T-cell (primary cell): ENCODE measurements around the gene PITPNC1. TPM values are rescaled to one million over a fixed set of nuclear protein-coding genes. Genes with fewer than 3 reads are reported as not detected.

Experiments used
- ATAC-seq, 4 experiments: fragments of 200-7000 bp in 3 of 4; fragments of 150-1000 bp in 1 of 4; cut with Tn5 transposase; replicated peaks in 1 of 4; 1 replicate in 3 of 4; 2 replicates in 1 of 4; pipeline ENCODE4 v1.10.0; 2021; ENCODE audit warnings: moderate library complexity in 3 of 4, mild to moderate bottlenecking in 2 of 4, moderate number of reproducible peaks in 1 of 4
- CTCF ChIA-PET, 2 donors: fragments of 300-600 bp; sonication (Branson Sonifier 250); formaldehyde crosslinking; loops; one replicate each; lab custom pipeline; 2022; ENCODE audit warnings: antibody characterized with exemption in 2 of 2; lab: Charles Lee
- POLR2A ChIA-PET, 2 donors: fragments of 300-600 bp; sonication (Branson Sonifier 250); formaldehyde crosslinking; loops; one replicate each; lab custom pipeline; 2022; ENCODE audit warnings: antibody characterized with exemption in 2 of 2; lab: Charles Lee
- DNase-seq, 35 experiments: peaks; one replicate each; pipeline versions ENCODE4 v3.0.0 to v3.0.0-alpha.2; 2013 to 2023
- H3K27ac ChIP-seq: one replicate; pipeline ENCODE4 v1.5.1; 2013; ENCODE audit warnings: low read length
- H3K27me3 ChIP-seq, 2 experiments: replicated peaks in 1 of 2; 1 replicate in 1 of 2; 2 replicates in 1 of 2; pipeline versions ENCODE4 v1.6.1 to v1.7.0; 2013; ENCODE audit warnings: low read length in 1 of 2, mixed read lengths in 1 of 2; ENCODE audit not compliant: control insufficient read depth in 2 of 2, insufficient read depth in 2 of 2; ENCODE audit errors: extremely low read depth in 1 of 2
- H3K36me3 ChIP-seq, 2 donors: 1 replicate in 1 of 2; 2 replicates in 1 of 2; pipeline versions ENCODE4 v1.6.1 to v1.7.0; 2013; ENCODE audit warnings: low read length in 1 of 2; ENCODE audit not compliant: control insufficient read depth in 2 of 2, insufficient read depth in 1 of 2; ENCODE audit errors: extremely low read depth in 1 of 2
- H3K4me1 ChIP-seq, 2 experiments: 1 replicate in 1 of 2; 2 replicates in 1 of 2; pipeline versions ENCODE4 v1.6.1 to v1.7.0; 2013; ENCODE audit warnings: low read length in 2 of 2, mixed read lengths in 1 of 2; ENCODE audit not compliant: insufficient read depth in 2 of 2, control insufficient read depth in 1 of 2; ENCODE audit errors: extremely low read depth in 1 of 2
- H3K4me3 ChIP-seq, 2 donors: 1 replicate in 1 of 2; 2 replicates in 1 of 2; pipeline versions ENCODE4 v1.5.1 to v1.7.0; 2013; ENCODE audit warnings: mild to moderate bottlenecking in 2 of 2, low read length in 1 of 2, moderate library complexity in 1 of 2; ENCODE audit not compliant: control insufficient read depth in 1 of 2; ENCODE audit errors: extremely low read depth in 1 of 2
- H3K9me3 ChIP-seq: 2 replicates; pipeline ENCODE4 v1.7.0; 2013
- H3K27ac Mint-ChIP-seq, 2 donors: one replicate each; pipeline ENCODE4 v1.8.0; 2020 to 2021; ENCODE audit warnings: mild to moderate bottlenecking in 2 of 2, mixed read lengths in 2 of 2
- H3K27me3 Mint-ChIP-seq, 2 donors: one replicate each; pipeline ENCODE4 v1.8.0; 2021 to 2022; ENCODE audit warnings: mixed read lengths in 2 of 2
- H3K36me3 Mint-ChIP-seq: one replicate; pipeline ENCODE4 v1.8.0; 2021; ENCODE audit warnings: mixed read lengths
- H3K4me1 Mint-ChIP-seq, 3 donors: one replicate each; pipeline ENCODE4 v1.8.0; 2020 to 2022; ENCODE audit warnings: mixed read lengths in 3 of 3, mild to moderate bottlenecking in 1 of 3
- H3K4me3 Mint-ChIP-seq, 3 donors: one replicate each; pipeline ENCODE4 v1.8.0; 2020 to 2022; ENCODE audit warnings: mild to moderate bottlenecking in 3 of 3, mixed read lengths in 3 of 3, moderate library complexity in 3 of 3
- H3K9me3 Mint-ChIP-seq, 3 donors: one replicate each; pipeline ENCODE4 v1.8.0; 2020 to 2022; ENCODE audit warnings: mixed read lengths in 3 of 3
- WGBS: methylation state at CpG from one replicate; pipeline ENCODE4 v1.1.5; 2013; ENCODE audit warnings: missing lambda C conversion rate; ENCODE audit not compliant: insufficient coverage; 5-methylcytosine and 5-hydroxymethylcytosine counted together
- total RNA-seq, 35 experiments: library from RNA in 6 of 35; stranded (reverse) in 6 of 35; fragments of 120-200 nt in 1 of 35; gene quantifications; one replicate each; pipeline versions ENCODE4 v1.2.1 to v1.2.4 and lab custom pipeline; 2013 to 2026

The PITPNC1 gene
- total RNA-seq, 5 donors from 2014 or later (not counting 1 experiment from before 2014, with no cell fraction given) = 82.6 to 132 (median 111) TPM

- Histone ChIP-seq H3K27me3 (no peaks in the 10 kb centered on the region), H3K4me3 (no peak overlapping the region), H3K4me1 (no peaks in the 10 kb centered on the region), H3K36me3 (peaks cover 3 to 11% of the 10 kb centered on the region in 2 donors), H3K27ac (no peak overlapping the region), H3K9me3 (no peaks in the 10 kb centered on the region)
- H3K4me1 Mint-ChIP-seq = peaks cover 16 to 29% (median 18%) of the 10 kb centered on the region in 3 donors
- peaks cover 22% of the 10 kb centered on the region for H3K36me3 Mint-ChIP-seq
- ChIA-PET CTCF (no interaction called here), POLR2A (no interaction called here)
- ATAC-seq (no peak), DNase-seq (no peak)
- peak overlapping the region in 1 of 2 donors; percentile 39 for H3K27ac Mint-ChIP-seq
- H3K27me3 Mint-ChIP-seq = no peaks in the 10 kb centered on the region
- H3K9me3 Mint-ChIP-seq = no peaks in the 10 kb centered on the region
- no peak overlapping the region for H3K4me3 Mint-ChIP-seq
- WGBS = 95% methylated on average over 10 of the region's 13 CpGs
These were observed 238.0 kb downstream of the PITPNC1 start for GRCh38 chr17:67615011-67615561.

- no peak overlapping the region for H3K27ac Mint-ChIP-seq
- CTCF ChIA-PET = no interaction called here
- no peaks in the 10 kb centered on the region for H3K9me3 Mint-ChIP-seq
- no peak overlapping the region for H3K4me3 ChIP-seq
- H3K4me1 Mint-ChIP-seq = peaks cover 16 to 32% (median 18%) of the 10 kb centered on the region in 3 donors
- peaks cover 28% of the 10 kb centered on the region for H3K36me3 Mint-ChIP-seq
- H3K27me3 Mint-ChIP-seq = no peaks in the 10 kb centered on the region
- no peaks in the 10 kb centered on the region for H3K9me3 ChIP-seq
- no peak overlapping the region for H3K4me3 Mint-ChIP-seq
- 95% methylated on average over 6 of the region's 7 CpGs for WGBS
- H3K4me1 ChIP-seq = no peaks in the 10 kb centered on the region
- ATAC-seq (no peak), DNase-seq (no peak)
- no peaks in the 10 kb centered on the region for H3K27me3 ChIP-seq
- peaks cover 3 to 16% of the 10 kb centered on the region in 2 donors for H3K36me3 ChIP-seq
- POLR2A ChIA-PET = no interaction called here
- no peak overlapping the region for H3K27ac ChIP-seq
These were observed 238.7 kb downstream of the PITPNC1 start for GRCh38 chr17:67615736-67616135.

GRCh38 chr17:67617304-67617899 is 240.3 kb downstream of the PITPNC1 start:
- H3K27ac Mint-ChIP-seq = no peak overlapping the region
- no peak overlapping the region for H3K27ac ChIP-seq
- peaks cover 22% of the 10 kb centered on the region for H3K36me3 Mint-ChIP-seq
- ATAC-seq = no peak
- 92% methylated on average over 3 of the region's 4 CpGs for WGBS
- ChIA-PET POLR2A (no interaction called here), CTCF (no interaction called here)
- no peaks in the 10 kb centered on the region for H3K27me3 Mint-ChIP-seq
- no peak for DNase-seq
- H3K27me3 ChIP-seq = no peaks in the 10 kb centered on the region
- no peaks in the 10 kb centered on the region for H3K9me3 Mint-ChIP-seq
- H3K4me3 ChIP-seq = no peak overlapping the region
- peaks cover 3 to 11% of the 10 kb centered on the region in 2 donors for H3K36me3 ChIP-seq
- no peaks in the 10 kb centered on the region for H3K9me3 ChIP-seq
- no peak overlapping the region for H3K4me3 Mint-ChIP-seq
- peaks cover 11 to 26% (median 11%) of the 10 kb centered on the region in 3 donors for H3K4me1 Mint-ChIP-seq
- no peaks in the 10 kb centered on the region for H3K4me1 ChIP-seq

- H3K27ac Mint-ChIP-seq = no peak overlapping the region
- ChIA-PET POLR2A (interaction anchor here in 1 of 2 donors (0.6 kb wide), 1 partner anchor 11 kb away, joined by 10 read pairs; no protein-coding TSS in a partner anchor), CTCF (interaction anchor here in 1 of 2 donors (0.6 kb wide), 1 partner anchor 122 kb away, joined by 3 read pairs; no protein-coding TSS in a partner anchor)
- Histone ChIP-seq H3K27me3 (no peaks in the 10 kb centered on the region), H3K27ac (no peak overlapping the region), H3K36me3 (peaks cover 0 to 12% of the 10 kb centered on the region in 2 donors), H3K4me3 (no peak overlapping the region), H3K9me3 (no peaks in the 10 kb centered on the region), H3K4me1 (no peaks in the 10 kb centered on the region)
- no peaks in the 10 kb centered on the region for H3K9me3 Mint-ChIP-seq
- no peak for DNase-seq
- peaks cover 26% of the 10 kb centered on the region for H3K36me3 Mint-ChIP-seq
- no peaks in the 10 kb centered on the region for H3K27me3 Mint-ChIP-seq
- H3K4me1 Mint-ChIP-seq = peaks cover 4 to 17% (median 7%) of the 10 kb centered on the region in 3 donors
- ATAC-seq = no peak
- WGBS = 98% methylated on average over 6 of the region's 9 CpGs
- H3K4me3 Mint-ChIP-seq = no peak overlapping the region
These were observed 242.5 kb downstream of the PITPNC1 start for GRCh38 chr17:67619555-67619954.

- DNase-seq (no peak), ATAC-seq (no peak)
- no peaks in the 10 kb centered on the region for H3K9me3 ChIP-seq
- 98% methylated on average over 6 of the region's 8 CpGs for WGBS
- no peaks in the 10 kb centered on the region for H3K27me3 ChIP-seq
- Mint-ChIP-seq H3K36me3 (peaks cover 29% of the 10 kb centered on the region), H3K9me3 (no peaks in the 10 kb centered on the region), H3K4me1 (peaks cover 4 to 17% (median 7%) of the 10 kb centered on the region in 3 donors), H3K27me3 (no peaks in the 10 kb centered on the region), H3K27ac (no peak overlapping the region), H3K4me3 (no peak overlapping the region)
- CTCF ChIA-PET = interaction anchor here (0.6 to 0.7 kb wide), 2 partner anchors 70 to 123 kb away, joined by 3 to 10 read pairs; no protein-coding TSS in a partner anchor
- peaks cover 0 to 14% of the 10 kb centered on the region in 2 donors for H3K36me3 ChIP-seq
- H3K27ac ChIP-seq = no peak overlapping the region
- no peak overlapping the region for H3K4me3 ChIP-seq
- H3K4me1 ChIP-seq = no peaks in the 10 kb centered on the region
- POLR2A ChIA-PET = no interaction called here
These were observed 243.0 kb downstream of the PITPNC1 start for GRCh38 chr17:67620088-67620487.

GRCh38 chr17:67620636-67621035 is 243.6 kb downstream of the PITPNC1 start:
- Histone ChIP-seq H3K27me3 (no peaks in the 10 kb centered on the region), H3K36me3 (peaks cover 0 to 16% of the 10 kb centered on the region in 2 donors), H3K27ac (no peak overlapping the region), H3K4me1 (no peaks in the 10 kb centered on the region), H3K4me3 (no peak overlapping the region), H3K9me3 (no peaks in the 10 kb centered on the region)
- ChIA-PET POLR2A (no interaction called here), CTCF (interaction anchor here in 1 of 2 donors (0.7 kb wide), 1 partner anchor 70 kb away, joined by 10 read pairs; no protein-coding TSS in a partner anchor)
- DNase-seq (no peak), ATAC-seq (no peak)
- H3K27me3 Mint-ChIP-seq = no peaks in the 10 kb centered on the region
- H3K4me1 Mint-ChIP-seq = peaks cover 6 to 17% (median 7%) of the 10 kb centered on the region in 3 donors
- WGBS = 96% methylated on average over 5 of the region's 8 CpGs
- no peak overlapping the region for H3K4me3 Mint-ChIP-seq
- H3K27ac Mint-ChIP-seq = no peak overlapping the region
- peaks cover 25% of the 10 kb centered on the region for H3K36me3 Mint-ChIP-seq
- H3K9me3 Mint-ChIP-seq = no peaks in the 10 kb centered on the region
